Urothelium cell line (cell line): Measurements from ENCODE around the gene KCNN1.

ENCODE experiments used
- DNase-seq: peaks from one replicate; pipeline ENCODE4 v3.0.0; 2011; ENCODE audit warnings: low spot score, mixed read lengths
- FAIRE-seq: peaks from 2 replicates; lab custom pipeline; 2011; peaks lifted over from hg19 to GRCh38; lab: Jason Lieb, UNC

The KCNN1 gene

DNA sequence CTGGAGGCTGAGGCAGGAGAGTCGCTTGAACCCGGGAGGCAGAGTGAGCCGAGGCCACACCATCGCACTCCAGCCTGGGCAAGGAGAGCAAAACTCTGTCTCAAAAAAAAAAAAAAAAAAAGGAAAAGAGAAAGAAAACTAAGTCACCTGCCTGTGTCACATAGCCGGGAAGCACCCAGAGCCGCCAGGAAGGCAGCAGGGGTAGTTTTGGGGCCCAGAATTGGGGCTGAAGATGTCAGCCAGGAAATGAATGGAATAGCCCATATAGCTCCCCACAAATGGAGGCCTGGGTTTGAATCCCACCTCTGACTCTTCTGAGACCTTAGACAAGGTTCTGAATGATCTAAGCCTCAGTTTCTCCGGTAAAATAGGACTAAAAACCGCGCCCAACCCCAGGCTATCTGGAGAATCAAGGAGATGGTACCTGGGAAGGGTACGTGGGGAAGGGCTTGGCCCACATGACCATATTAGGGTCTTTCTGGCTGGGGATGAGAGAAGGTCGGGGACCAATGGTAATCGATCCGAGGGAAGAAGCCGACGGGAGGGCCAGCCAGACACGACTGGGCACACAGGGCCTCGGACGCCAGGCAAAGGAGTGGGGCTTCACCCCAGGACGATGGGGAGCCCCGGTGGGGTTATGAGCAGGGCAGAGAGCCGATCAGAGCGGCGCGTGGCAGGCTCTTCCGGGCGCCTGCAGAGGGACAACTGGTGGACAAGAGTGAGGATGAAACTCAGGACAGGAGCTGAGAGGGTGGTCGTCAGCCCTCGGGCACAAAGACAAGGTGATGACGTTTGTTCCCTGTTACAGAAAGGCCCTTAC, 19.7 kb upstream of the KCNN1 start:
- FAIRE-seq (no peak), DNase-seq (no peak)

DNA sequence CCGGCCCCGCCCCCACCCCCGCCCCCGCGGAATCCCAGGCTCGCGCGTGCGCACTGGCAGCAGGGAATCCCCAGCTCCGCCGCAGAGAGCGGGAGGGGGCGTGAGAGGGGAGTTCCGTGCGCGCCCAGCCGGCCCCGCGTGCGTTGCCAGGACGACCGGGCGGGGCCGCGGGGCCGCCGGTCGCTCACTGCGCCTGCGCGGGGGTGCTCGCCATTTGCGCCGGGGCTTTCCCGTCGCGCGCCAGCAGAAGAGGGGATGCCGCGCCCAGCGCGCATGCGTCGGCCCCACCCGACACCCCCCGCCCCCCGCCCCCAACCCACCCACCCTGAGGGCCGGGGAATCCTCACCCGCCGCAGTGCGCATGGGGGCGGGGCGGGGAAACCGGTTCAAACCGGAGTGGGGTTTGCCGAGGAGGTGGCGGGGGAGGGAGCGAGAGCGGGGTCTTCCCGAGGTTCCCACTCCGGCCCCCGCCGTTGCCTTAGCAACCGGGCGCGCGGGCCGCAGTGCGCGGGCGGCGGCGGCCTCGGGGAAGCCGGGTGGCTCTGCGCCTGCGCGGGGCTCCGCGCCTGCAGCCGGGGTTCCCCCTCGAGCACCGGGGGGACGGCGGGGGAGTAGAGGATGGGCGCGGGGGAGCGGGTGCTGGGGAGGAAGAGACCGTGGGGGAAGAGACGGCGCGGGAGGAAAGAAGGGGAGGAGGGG, 18.9 kb upstream of the KCNN1 start:
- DNase-seq (peak; percentile 98), FAIRE-seq (no peak)

DNA sequence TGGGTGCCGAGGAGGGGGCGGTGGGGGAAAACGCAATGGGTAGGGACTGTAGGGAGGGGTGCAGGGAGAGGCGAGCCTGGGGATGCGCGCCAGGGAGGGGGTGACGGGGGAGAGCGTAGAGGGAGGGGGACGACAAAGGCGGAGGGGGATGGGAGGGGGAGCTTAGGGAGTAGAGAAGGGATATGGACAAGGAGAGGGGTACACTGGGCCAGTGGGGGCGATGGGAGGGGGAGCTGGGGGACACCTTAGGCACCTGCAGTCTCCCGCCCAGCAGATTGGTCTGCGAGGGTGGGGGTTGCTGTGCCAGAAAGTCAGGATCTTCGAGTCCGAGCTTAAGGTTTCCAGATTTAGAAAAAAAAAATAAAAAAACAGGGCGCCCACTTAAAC, 18.4 kb upstream of the KCNN1 start:
- FAIRE-seq (no peak), DNase-seq (no peak)

GRCh38 chr19:17948931-17949930, 17.7 kb upstream of the KCNN1 start:
- FAIRE-seq (no peak), DNase-seq (no peak)

GRCh38 chr19:17949956-17950309, 17.0 kb upstream of the KCNN1 start:
- FAIRE-seq (no peak), DNase-seq (no peak)

- no peak for DNase-seq
- FAIRE-seq, result no peak
Measured at GRCh38 chr19:17950310-17951156, 16.4 kb upstream of the KCNN1 start.

DNA sequence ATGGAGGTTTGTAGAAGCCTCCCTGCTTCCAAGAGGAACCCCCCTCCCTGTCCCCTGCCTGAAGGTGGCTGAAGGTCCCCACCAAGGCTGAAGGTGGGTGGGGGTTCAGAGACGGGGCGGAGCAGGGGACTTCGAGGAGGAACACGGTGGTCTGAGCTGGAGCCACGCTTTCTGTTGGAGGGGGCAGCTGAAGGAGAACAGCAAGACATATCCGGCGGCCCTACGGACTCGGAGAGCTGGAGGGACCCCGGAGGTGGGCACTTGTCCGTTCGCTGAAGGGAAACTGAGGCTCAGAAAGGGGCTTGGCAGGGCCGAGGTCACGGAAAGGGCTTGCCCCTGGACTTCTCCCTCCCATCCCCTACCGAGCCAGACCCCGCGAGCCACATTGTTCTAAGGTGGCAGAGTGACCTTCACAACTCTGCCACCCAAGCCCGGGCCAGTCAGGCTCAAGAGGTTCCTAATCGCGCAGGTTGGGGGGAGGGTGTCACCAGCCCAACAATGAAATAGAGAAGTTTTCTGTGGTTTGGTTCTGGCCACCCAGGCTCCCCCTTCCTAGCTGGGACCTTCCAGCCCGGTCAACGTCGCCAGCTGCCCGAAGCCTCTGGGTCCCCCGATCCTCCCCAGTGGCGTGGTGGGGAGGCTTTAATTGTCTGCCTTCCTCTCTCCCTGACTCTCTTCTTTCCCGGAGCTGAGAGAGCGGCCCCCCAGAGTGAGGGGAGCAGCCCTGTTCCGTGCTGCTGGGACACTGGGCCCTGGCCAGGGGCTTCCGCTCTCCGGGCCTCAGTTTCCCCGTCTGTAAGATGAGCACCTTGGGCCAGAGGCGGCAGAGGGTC, 15.5 kb upstream of the KCNN1 start:
- no peak for FAIRE-seq

GRCh38 chr19:17951990-17952976, 14.6 kb upstream of the KCNN1 start:
- DNase-seq, result peak; percentile 17
- no peak for FAIRE-seq

More for the DNA sequence above, 15.5 kb upstream of the KCNN1 start:
- peak; percentile 10 for DNase-seq

DNA sequence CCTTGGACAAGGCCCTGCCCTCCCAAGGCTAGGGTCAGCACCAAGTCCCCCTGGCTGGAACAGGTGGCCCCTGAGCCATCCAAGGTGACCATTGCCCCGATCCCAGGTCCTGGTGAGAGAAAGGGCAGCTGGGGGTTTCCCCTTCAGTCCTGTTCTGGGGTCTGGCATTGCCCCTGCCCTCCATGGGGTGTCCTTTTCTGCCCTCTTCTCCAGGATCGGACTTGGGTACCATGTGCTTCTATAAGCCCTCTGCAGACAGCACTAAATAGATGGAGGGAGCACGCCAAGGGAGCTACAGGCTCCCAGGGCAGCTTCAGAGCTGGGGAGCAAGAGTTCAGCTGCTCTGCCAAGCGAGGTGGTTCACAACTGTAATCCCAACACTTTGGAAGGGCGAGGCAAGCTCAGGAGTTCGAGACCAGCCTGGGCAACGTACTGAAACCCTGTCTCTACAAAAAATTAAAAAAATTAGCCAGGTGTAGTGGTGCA, 13.5 kb upstream of the KCNN1 start:
- DNase-seq (no peak), FAIRE-seq (no peak)

DNA sequence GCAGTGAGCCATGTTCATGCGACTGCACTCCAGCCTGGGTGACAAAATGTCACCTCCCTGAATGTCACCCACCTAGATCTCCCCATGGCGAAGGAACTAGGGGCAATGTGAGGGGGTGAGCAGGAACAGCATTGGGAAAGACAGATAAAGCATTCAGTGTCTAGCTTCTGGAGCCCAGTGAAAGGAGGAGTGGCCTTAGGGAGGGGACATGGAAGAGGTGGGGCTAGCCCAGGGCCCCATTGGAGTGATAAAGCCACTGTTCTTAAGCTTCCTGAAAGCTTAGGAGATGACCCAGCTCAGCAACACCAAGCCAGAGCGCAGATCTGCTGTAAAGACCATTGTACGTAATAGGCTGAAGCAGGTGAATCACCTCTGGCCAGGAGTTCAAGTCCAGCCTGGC, 13.0 kb upstream of the KCNN1 start:
- DNase-seq, result no peak
- no peak for FAIRE-seq

- FAIRE-seq (no peak), DNase-seq (no peak)
Measured at GRCh38 chr19:17954401-17954800, 12.5 kb upstream of the KCNN1 start.

GRCh38 chr19:17957149-17957849, 9.6 kb upstream of the KCNN1 start:
- FAIRE-seq, result no peak
- no peak for DNase-seq

GRCh38 chr19:17957885-17958284, 9.0 kb upstream of the KCNN1 start:
- DNase-seq, result no peak
- no peak for FAIRE-seq

DNA sequence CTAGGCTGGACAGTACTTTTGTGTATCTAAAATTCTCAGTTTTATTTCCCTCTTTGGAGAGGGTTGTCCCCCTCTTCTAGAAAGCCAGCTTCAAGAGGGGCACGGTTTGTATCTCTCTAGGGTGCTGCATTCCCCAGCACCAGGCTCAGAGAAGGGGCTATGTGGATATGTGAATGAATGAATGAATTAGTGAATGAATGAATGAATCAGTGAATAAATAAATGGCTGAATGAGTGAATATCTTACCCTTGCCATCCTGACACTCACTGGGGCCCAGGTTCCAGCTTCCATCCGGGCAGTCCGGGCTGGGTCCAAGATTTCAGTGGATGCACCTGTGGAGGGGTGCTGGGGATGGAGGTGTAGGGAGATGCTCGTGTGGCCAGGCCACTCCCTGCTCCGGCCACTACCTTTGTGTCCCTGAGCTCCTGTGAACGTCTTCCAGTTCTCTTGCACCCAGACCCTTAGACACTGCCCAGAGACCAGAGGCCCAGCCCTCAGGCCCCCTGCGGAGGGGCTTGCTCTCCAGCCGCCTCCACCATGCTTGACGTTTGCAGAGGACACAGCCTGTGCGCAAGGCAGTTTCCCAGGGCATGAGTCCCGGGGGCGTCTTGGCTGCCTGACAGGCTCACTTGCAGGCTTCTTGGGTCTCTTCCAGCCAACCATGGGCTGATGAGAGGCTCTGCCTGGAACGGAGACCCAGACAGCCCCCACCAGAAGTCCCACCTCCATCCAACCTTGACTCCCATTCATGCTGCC, 2.8 kb upstream of the KCNN1 start:
- FAIRE-seq (no peak), DNase-seq (no peak)

- FAIRE-seq, result no peak
Measured at GRCh38 chr19:17965370-17966128, 1.4 kb upstream of the KCNN1 start.

DNA sequence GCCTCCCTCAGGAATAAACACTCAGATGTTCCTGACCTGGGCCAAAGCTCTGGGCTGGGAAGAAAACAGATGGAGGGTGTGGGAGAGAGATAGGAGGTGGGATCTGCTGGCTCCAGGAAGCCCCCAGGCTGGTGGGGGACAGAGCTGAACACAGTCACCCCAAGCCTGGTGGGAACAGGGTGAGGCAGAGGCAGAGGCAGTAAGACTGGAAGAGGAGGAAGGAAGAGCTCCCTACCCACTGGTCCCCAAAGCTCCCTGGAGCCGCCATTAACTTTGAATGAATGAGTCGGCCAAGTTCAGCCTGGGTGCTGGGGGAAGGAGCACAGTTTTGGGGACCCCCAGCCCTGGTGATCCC, 801 bp upstream of the KCNN1 start:
- DNase-seq, result no peak
- FAIRE-seq, result no peak

More at GRCh38 chr19:17965370-17966128, 1.4 kb upstream of the KCNN1 start:
- DNase-seq, result no peak
